ENCODE results near the gene ATE1. TPM values are rescaled to one million over a fixed set of nuclear protein-coding genes. Genes with fewer than 3 reads are reported as not detected.
"Not testable (repeated sequence)": the region's sequence is repeated elsewhere in the genome, so short reads cannot be mapped to it uniquely, and the experiment has no call there.

The ATE1 gene
- total RNA-seq, 1 donor from 2014 or later = 27.6 TPM

DNA sequence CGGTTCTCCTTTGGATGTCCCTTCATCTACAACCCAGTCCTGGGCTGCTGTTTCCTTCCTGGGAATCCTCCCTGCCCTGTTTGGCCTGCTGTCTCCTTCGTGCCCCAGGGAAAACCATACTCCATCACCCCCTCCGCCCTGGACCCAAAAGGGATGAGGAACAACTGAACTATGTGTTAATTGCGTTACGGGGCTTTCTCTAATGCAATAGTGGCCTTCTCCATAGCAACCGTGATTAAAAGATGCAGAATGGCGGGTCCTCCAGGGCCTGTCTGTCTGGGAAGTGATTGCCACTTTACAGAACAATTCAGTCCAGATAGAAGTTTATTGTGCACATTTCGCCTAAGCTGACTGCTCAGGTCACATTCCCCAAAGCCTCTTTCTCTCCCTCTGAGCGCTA, 217.6 kb downstream of the ATE1 start:
- no peaks in the 10 kb centered on the region for H3K27me3 Mint-ChIP-seq (ENCODE audit: low read depth)
- TF ChIP-seq, protein P1, sequence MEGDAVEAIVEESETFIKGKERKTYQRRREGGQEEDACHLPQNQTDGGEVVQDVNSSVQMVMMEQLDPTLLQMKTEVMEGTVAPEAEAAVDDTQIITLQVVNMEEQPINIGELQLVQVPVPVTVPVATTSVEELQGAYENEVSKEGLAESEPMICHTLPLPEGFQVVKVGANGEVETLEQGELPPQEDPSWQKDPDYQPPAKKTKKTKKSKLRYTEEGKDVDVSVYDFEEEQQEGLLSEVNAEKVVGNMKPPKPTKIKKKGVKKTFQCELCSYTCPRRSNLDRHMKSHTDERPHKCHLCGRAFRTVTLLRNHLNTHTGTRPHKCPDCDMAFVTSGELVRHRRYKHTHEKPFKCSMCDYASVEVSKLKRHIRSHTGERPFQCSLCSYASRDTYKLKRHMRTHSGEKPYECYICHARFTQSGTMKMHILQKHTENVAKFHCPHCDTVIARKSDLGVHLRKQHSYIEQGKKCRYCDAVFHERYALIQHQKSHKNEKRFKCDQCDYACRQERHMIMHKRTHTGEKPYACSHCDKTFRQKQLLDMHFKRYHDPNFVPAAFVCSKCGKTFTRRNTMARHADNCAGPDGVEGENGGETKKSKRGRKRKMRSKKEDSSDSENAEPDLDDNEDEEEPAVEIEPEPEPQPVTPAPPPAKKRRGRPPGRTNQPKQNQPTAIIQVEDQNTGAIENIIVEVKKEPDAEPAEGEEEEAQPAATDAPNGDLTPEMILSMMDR (conservative IDR thresholded peaks at IDR 0.05) = no peak
- H3K4me1 Mint-ChIP-seq = peaks cover 42% of the 10 kb centered on the region
- H3K36me3 Mint-ChIP-seq (ENCODE audit: low read depth) = peaks cover 10% of the 10 kb centered on the region
- DNase-seq (ENCODE audit: low read depth, low spot score) = no peak
- H3K9me3 Mint-ChIP-seq = peaks cover 12% of the 10 kb centered on the region
- peak overlapping the region; percentile 59 for H3K4me3 Mint-ChIP-seq
- peak overlapping the region; percentile 62 for H3K27ac Mint-ChIP-seq (ENCODE audit: unreplicated experiment)

DNA sequence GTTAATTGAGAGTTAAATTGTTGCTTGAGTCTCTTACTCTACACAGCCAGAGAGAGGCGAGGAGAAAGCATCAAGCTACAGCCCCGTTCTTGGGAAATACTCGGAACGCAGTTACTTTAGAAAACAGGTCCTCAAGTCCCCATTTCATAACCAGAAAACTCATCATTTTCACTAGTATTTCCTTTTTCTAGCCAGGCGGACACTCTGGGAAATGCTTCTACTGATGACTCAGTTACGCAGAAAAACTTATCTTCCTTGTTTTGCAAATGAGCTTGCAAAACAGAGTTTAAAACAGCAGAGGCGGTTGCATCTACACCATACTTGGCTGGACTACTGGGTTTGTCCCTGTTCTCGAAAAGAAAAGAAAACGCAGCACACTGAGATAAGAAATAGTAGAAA, 218.2 kb downstream of the ATE1 start:
- Mint-ChIP-seq H3K4me1 (peaks cover 42% of the 10 kb centered on the region), H3K27me3 (ENCODE audit: low read depth) (no peaks in the 10 kb centered on the region), H3K9me3 (peaks cover 10% of the 10 kb centered on the region), H3K36me3 (ENCODE audit: low read depth) (peaks cover 10% of the 10 kb centered on the region), H3K4me3 (peak overlapping the region; percentile 59), H3K27ac (ENCODE audit: unreplicated experiment) (peak overlapping the region; percentile 62)
- TF ChIP-seq, protein P1 (conservative IDR thresholded peaks at IDR 0.05) = no peak
- no peak for DNase-seq (ENCODE audit: low read depth, low spot score)

DNA sequence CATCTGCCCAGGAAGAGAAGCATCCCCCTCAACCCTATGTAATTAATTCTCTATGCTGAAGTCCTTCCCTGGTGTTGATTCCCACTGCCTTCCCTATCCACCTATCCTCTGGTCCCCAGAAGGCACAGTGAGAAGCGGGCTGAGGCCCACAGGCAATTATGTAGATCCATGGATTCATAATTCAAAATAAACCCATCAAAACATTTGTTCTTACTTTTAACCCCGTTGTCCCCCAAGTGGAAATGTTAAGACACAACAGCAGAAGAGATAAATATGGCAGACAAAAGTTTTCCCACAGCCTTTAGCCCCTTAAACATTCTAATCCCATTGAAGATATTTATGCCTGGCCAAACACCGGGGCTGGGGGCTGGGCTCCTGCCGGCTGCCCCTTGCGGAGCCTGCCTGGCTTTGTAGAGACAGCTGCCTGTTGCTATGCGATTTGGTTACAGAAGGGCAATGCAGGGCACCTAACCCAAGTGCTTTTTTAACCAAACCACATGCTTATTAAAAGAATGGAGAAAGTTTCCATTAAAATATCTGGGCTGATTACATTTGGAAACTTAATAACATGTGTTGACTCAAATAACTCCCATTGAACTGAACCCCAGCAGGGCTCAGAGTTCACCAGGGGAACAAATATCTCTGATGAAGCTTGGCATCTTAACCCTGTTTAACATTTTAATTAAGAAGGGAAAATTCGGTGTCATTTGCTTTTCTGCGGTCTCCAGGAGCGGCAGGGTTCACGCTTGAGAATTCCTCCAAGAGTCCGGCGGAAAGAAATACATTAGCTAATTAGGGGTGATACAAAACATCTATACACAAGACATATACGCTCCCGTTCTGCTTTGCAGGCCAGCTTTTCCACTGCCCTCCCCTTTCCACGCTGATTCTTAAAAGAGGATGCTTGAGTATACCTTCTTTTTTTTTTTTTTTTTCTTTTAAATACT, 218.8 kb downstream of the ATE1 start:
- H3K27ac Mint-ChIP-seq (ENCODE audit: unreplicated experiment) = peak overlapping the region; percentile 71
- H3K4me1 Mint-ChIP-seq = peaks cover 42% of the 10 kb centered on the region
- peak overlapping the region; percentile 45 for H3K4me3 Mint-ChIP-seq
- TF ChIP-seq, protein P1 (conservative IDR thresholded peaks at IDR 0.05) = no peak
- H3K9me3 Mint-ChIP-seq = peaks cover 6% of the 10 kb centered on the region
- peaks cover 6% of the 10 kb centered on the region for H3K36me3 Mint-ChIP-seq (ENCODE audit: low read depth)
- DNase-seq (ENCODE audit: low read depth, low spot score) = no peak
- H3K27me3 Mint-ChIP-seq (ENCODE audit: low read depth) = no peaks in the 10 kb centered on the region

GRCh38 chr10:121702351-121703320, 225.2 kb downstream of the ATE1 start:
- no peak for DNase-seq (ENCODE audit: low read depth, low spot score)
- Mint-ChIP-seq H3K4me1 (peaks cover 20% of the 10 kb centered on the region), H3K27me3 (ENCODE audit: low read depth) (no peaks in the 10 kb centered on the region), H3K27ac (ENCODE audit: unreplicated experiment) (no peak overlapping the region), H3K9me3 (peaks cover 7% of the 10 kb centered on the region), H3K4me3 (no peak overlapping the region), H3K36me3 (ENCODE audit: low read depth) (peaks cover 3% of the 10 kb centered on the region)
- TF ChIP-seq, protein P1 (conservative IDR thresholded peaks at IDR 0.05) = no peak

- H3K36me3 Mint-ChIP-seq (ENCODE audit: low read depth) = peaks cover 3% of the 10 kb centered on the region
- peaks cover 22% of the 10 kb centered on the region for H3K4me1 Mint-ChIP-seq
- H3K4me3 Mint-ChIP-seq = no peak overlapping the region
- no peak overlapping the region for H3K27ac Mint-ChIP-seq (ENCODE audit: unreplicated experiment)
- TF ChIP-seq, protein P1 (conservative IDR thresholded peaks at IDR 0.05) = no peak
- H3K9me3 Mint-ChIP-seq = peaks cover 7% of the 10 kb centered on the region
- no peak for DNase-seq (ENCODE audit: low read depth, low spot score)
- no peaks in the 10 kb centered on the region for H3K27me3 Mint-ChIP-seq (ENCODE audit: low read depth)
These were observed 227.4 kb downstream of the ATE1 start for GRCh38 chr10:121700416-121700815.

GRCh38 chr10:121699703-121700102, 228.1 kb downstream of the ATE1 start:
- not testable (repeated sequence) for DNase-seq (ENCODE audit: low read depth, low spot score); H3K4me3 Mint-ChIP-seq; H3K9me3 Mint-ChIP-seq; H3K36me3 Mint-ChIP-seq (ENCODE audit: low read depth); H3K27me3 Mint-ChIP-seq (ENCODE audit: low read depth); H3K27ac Mint-ChIP-seq (ENCODE audit: unreplicated experiment)
- H3K4me1 Mint-ChIP-seq = peaks cover 28% of the 10 kb centered on the region

Data from neural crest cell (in vitro differentiated cells).